Nephron progenitor cell (in vitro differentiated cells): ENCODE results near the gene ITGB8.

Experiments
- DNase-seq: peaks from one replicate; pipeline ENCODE4 v3.0.0; 2021
- H3K27ac Mint-ChIP-seq: 2 replicates; pipeline ENCODE4 v1.8.0; 2021; ENCODE audit warnings: mild to moderate bottlenecking, moderate library complexity, mixed read lengths
- H3K27me3 Mint-ChIP-seq: 2 replicates; pipeline ENCODE4 v1.8.0; 2021; ENCODE audit warnings: mild to moderate bottlenecking, low read depth, mixed read lengths; ENCODE audit not compliant: poor library complexity
- H3K36me3 Mint-ChIP-seq: 2 replicates; pipeline ENCODE4 v1.8.0; 2021; ENCODE audit warnings: low read depth, mixed read lengths
- H3K4me1 Mint-ChIP-seq: 2 replicates; pipeline ENCODE4 v1.8.0; 2021; ENCODE audit warnings: mixed read lengths
- H3K4me3 Mint-ChIP-seq: 2 replicates; pipeline ENCODE4 v1.8.0; 2021; ENCODE audit warnings: mild to moderate bottlenecking, moderate library complexity, mixed read lengths
- H3K9me3 Mint-ChIP-seq: 2 replicates; pipeline ENCODE4 v1.8.0; 2021; ENCODE audit warnings: mild to moderate bottlenecking, moderate library complexity, mixed read lengths
- CTCF ChIP-seq: fragments of 200-600 bp; sonication (generic); IDR thresholded peaks from 2 replicates; pipeline ENCODE4 v1.5.0; 2021; ENCODE audit warnings: antibody characterized with exemption

ITGB8 gene

GRCh38 chr7:20331910-20332813 lies 1.5 kb downstream of the ITGB8 start:
- Mint-ChIP-seq H3K9me3 (no peaks in the 10 kb centered on the region), H3K27me3 (no peaks in the 10 kb centered on the region), H3K4me3 (peak overlapping the region; percentile 97), H3K4me1 (peaks cover 50% of the 10 kb centered on the region), H3K27ac (peak overlapping the region; percentile 97), H3K36me3 (peaks cover 15% of the 10 kb centered on the region)
- no peak for DNase-seq
- TF ChIP-seq CTCF, result no peak

GRCh38 chr7:20338285-20338684 lies 7.6 kb downstream of the ITGB8 start:
- no peaks in the 10 kb centered on the region for H3K9me3 Mint-ChIP-seq
- no peak for DNase-seq
- H3K27ac Mint-ChIP-seq, result no peak overlapping the region
- H3K4me1 Mint-ChIP-seq, result peaks cover 35% of the 10 kb centered on the region
- H3K4me3 Mint-ChIP-seq, result no peak overlapping the region
- TF ChIP-seq CTCF, result no peak
- peaks cover 35% of the 10 kb centered on the region for H3K36me3 Mint-ChIP-seq
- H3K27me3 Mint-ChIP-seq, result no peaks in the 10 kb centered on the region

- Mint-ChIP-seq H3K4me1 (peaks cover 18% of the 10 kb centered on the region), H3K27me3 (no peaks in the 10 kb centered on the region), H3K27ac (no peak overlapping the region)
Measured at GRCh38 chr7:20340839-20341238, 10.1 kb downstream of the ITGB8 start.

GRCh38 chr7:20343205-20343604 lies 12.5 kb downstream of the ITGB8 start:
- Mint-ChIP-seq H3K36me3 (peaks cover 24% of the 10 kb centered on the region), H3K9me3 (no peaks in the 10 kb centered on the region), H3K4me1 (peaks cover 12% of the 10 kb centered on the region), H3K4me3 (no peak overlapping the region), H3K27ac (peak overlapping the region; percentile 36), H3K27me3 (no peaks in the 10 kb centered on the region)
- DNase-seq, result peak; percentile 19
- TF ChIP-seq CTCF, result peak; percentile 40

More at GRCh38 chr7:20340839-20341238, 10.1 kb downstream of the ITGB8 start:
- peaks cover 29% of the 10 kb centered on the region for H3K36me3 Mint-ChIP-seq
- H3K9me3 Mint-ChIP-seq, result no peaks in the 10 kb centered on the region
- no peak for DNase-seq
- TF ChIP-seq CTCF, result no peak
- no peak overlapping the region for H3K4me3 Mint-ChIP-seq

- DNase-seq, result no peak
- Mint-ChIP-seq H3K9me3 (no peaks in the 10 kb centered on the region), H3K4me1 (peaks cover 12% of the 10 kb centered on the region), H3K4me3 (no peak overlapping the region), H3K27me3 (no peaks in the 10 kb centered on the region), H3K36me3 (peaks cover 30% of the 10 kb centered on the region), H3K27ac (no peak overlapping the region)
- TF ChIP-seq CTCF, result no peak
Measured at GRCh38 chr7:20343941-20344340, 13.2 kb downstream of the ITGB8 start.

- no peak for DNase-seq
- Mint-ChIP-seq H3K4me3 (no peak overlapping the region), H3K27me3 (no peaks in the 10 kb centered on the region), H3K36me3 (peaks cover 30% of the 10 kb centered on the region), H3K9me3 (no peaks in the 10 kb centered on the region), H3K27ac (no peak overlapping the region), H3K4me1 (peaks cover 12% of the 10 kb centered on the region)
- TF ChIP-seq CTCF, result no peak
Measured at GRCh38 chr7:20344396-20344795, 13.7 kb downstream of the ITGB8 start.
